ENCODE measurements around the gene ROCK2.
A peak's percentile ranks its signal among the peaks of the same experiment; 100 is the strongest.
"Not testable (repeated sequence)": the region's sequence is repeated elsewhere in the genome, so short reads cannot be mapped to it uniquely, and the experiment has no call there.

ROCK2 gene

DNA sequence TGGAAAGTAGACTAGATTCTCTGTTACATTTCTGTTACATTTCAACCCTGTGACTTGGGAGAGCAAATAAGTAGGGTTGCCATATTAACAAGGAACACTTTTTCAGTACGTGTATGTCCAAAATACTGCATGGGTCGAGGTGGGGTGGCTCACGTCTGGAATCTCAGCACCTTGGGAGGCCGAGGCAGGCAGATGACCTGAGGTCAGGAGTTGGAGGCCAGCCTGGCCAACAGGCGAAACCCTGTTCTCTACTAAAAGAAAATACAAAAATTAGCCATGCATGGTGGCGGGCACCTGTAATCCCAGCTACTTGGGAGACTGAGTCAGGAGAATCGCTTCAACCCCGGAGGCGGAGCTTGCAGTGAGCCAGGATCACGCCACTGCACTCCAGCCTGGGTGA lies 178.0 kb downstream of the ROCK2 start:
- no peak overlapping the region for H3K4me3 ChIP-seq (ENCODE audit: low read depth, low read length)
- DNase-seq (ENCODE audit: low read depth): no peak
- TF ChIP-seq, protein P1, sequence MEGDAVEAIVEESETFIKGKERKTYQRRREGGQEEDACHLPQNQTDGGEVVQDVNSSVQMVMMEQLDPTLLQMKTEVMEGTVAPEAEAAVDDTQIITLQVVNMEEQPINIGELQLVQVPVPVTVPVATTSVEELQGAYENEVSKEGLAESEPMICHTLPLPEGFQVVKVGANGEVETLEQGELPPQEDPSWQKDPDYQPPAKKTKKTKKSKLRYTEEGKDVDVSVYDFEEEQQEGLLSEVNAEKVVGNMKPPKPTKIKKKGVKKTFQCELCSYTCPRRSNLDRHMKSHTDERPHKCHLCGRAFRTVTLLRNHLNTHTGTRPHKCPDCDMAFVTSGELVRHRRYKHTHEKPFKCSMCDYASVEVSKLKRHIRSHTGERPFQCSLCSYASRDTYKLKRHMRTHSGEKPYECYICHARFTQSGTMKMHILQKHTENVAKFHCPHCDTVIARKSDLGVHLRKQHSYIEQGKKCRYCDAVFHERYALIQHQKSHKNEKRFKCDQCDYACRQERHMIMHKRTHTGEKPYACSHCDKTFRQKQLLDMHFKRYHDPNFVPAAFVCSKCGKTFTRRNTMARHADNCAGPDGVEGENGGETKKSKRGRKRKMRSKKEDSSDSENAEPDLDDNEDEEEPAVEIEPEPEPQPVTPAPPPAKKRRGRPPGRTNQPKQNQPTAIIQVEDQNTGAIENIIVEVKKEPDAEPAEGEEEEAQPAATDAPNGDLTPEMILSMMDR (IDR thresholded peaks at IDR 0.05; ENCODE audit: low read depth, low read length, missing control alignments): no peak

DNA sequence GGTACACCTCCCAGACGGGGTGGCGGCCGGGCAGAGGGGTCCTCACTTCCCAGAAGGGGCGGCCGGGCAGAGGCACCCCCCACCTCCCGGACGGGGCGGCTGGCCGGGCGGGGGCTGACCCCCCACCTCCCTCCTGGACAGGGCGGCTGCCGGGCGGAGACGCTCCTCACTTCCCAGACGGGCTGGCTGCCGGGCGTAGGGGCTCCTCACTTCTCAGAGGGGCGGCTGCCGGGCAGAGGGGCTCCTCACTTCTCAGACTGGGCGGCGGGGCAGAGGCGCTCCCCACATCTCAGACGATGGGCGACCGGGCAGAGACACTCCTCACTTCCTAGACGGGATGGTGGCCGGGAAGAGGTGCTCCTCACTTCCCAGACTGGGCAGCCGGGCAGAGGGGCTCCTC lies 179.4 kb downstream of the ROCK2 start:
- DNase-seq (ENCODE audit: low read depth); H3K4me3 ChIP-seq (ENCODE audit: low read depth, low read length): not testable (repeated sequence)

DNA sequence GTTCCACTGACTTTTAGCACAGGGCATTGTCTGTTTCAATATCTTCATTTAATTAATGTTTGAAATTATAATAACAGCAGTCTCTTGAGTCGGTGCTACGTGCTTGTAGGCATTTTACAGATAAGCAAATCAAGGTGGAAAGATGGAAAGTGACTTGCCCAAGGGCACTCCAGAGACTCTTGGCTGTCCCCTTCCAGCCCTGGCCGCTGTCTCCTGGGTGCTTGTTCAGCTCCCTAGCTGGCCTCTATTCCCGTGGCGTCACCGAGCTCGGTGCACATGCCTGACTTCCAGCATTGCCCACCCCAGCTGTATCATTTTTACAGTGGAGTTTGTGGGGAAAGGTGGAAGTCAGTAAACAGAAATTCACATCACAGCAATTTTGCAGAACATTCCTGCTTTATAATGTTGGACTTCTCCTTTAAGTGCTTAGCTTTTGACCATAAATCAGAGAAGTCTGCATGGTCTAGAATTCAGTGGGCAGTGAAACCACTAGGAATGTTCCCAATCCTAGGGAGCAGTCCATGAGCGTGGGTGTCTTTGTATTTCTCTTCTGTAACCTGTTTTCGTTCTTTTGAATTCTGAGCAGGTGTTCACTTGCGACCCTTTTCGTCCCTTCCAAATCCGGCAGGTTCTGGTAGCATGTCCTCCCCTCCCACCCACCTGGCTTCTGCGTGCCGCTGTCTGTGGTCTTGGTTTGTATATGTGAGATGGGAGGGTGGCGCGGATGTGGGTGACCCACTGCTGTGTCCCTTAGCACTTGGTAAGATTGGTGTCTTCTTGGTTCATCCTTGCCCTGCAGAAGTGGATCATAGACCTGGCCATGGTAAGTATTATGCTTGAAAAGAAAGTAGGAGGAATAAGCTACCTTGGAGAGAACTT lies 180.8 kb downstream of the ROCK2 start:
- no peak overlapping the region for H3K4me3 ChIP-seq (ENCODE audit: low read depth, low read length)
- TF ChIP-seq, protein P1 (IDR thresholded peaks at IDR 0.05; ENCODE audit: low read depth, low read length, missing control alignments): no peak
- DNase-seq (ENCODE audit: low read depth): no peak

DNA sequence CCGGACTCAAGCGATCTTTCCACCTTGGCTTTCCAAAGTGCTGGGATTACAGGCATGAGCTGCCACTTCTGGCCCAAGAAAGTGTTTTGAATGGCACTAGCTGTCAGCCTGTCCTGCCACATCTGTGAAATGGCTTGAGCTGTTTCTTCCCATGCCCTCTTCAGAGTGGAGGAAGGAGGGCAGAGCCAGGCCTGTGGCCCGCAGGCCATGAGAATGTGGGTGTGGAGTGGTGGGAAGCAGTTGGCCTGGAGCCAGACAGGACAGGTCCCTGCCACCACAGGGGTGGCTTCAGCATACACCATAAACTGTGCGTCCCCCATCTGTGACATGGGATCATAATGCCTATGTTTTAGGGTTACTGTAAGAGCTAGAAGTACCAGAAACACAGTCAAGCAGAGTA lies 182.7 kb downstream of the ROCK2 start:
- no peak overlapping the region for H3K4me3 ChIP-seq (ENCODE audit: low read depth, low read length)
- TF ChIP-seq, protein P1 (IDR thresholded peaks at IDR 0.05; ENCODE audit: low read depth, low read length, missing control alignments): no peak
- no peak for DNase-seq (ENCODE audit: low read depth)

DNA sequence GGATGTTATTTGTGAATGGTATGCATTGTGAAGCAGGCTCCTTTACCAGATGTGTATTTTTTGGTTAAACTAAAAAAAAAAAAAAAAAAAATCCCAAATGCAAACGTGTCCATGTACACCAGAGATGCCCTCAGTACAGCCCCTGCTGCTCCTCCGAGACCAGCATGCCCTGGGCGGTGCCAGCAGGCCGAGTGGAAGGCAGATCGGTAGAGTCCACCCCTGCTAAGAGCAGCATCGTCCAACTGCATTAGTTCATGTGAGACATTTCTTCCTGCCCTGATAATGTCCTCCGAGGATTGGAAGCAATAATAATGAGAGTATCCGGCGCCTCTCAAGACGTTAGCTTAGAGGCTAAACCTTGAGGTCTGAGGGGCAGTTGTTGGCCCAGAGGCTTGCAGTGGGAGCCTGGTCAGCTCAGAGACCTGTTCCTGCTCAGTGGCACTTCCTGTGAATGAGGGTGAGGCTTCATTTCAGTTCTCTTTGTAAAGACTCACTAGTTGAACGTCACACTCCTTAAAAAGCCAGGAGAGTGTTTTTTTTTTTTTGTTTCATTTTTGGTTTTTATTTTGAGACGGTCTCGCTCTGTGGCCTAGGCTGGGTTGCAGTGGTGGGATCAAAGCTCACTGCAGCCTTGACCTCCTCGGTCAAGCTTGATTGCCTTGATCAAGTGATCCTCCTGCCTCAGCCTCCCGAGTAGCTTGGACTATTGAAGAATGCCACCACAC lies 183.5 kb downstream of the ROCK2 start:
- peak; percentile 22 for DNase-seq (ENCODE audit: low read depth)
- TF ChIP-seq, protein P1 (IDR thresholded peaks at IDR 0.05; ENCODE audit: low read depth, low read length, missing control alignments): no peak
- no peak overlapping the region for H3K4me3 ChIP-seq (ENCODE audit: low read depth, low read length)

DNA sequence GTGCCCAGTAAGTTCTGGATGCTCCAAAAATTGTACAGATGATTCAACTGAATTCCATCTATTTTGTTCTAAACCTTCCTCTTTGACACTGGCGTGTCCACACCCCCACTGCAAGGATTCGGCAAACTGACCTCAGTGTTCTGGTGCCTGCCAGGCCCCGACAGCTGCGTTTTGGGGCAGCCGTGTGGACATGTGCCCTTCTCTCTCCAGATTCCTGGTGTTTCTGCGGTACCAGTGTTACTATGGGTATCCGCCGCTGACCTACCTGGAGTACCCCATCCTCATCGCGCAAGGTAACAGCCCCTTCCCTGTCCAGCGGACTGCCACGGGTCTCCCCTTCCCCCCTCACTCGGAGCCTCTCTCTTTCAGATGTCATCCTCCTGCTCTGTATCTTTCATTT lies 184.2 kb downstream of the ROCK2 start:
- DNase-seq (ENCODE audit: low read depth): no peak
- H3K4me3 ChIP-seq (ENCODE audit: low read depth, low read length): no peak overlapping the region
- TF ChIP-seq, protein P1 (IDR thresholded peaks at IDR 0.05; ENCODE audit: low read depth, low read length, missing control alignments): no peak

DNA sequence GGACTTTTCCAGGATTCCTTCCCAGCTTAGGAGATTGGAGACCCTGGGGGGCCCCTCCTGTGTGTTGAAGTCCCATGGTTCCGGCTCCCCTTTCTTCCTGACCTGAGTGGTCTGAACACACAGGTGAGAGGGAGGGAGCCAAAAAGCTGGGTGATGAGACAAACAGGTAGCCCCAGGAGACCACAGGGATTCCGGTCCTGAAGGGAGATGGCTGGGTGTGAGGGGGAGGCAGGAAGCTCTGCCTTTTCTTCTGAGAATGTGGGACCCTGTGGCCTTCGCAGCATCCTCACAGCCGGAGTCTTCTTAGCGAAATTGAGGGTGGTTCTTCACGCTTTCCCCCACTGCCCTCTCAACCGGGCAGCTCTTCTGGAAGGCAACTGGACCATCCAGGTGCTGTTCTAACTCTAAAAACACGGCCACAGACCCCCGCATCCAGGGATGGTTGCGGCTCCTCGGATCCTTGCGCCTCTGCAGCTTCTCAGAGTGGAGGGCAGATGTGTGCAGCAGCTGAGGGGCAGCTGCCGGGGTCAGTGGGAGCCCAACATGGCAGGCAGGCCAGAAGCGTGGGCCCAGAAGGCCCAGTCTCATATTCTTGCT lies 184.8 kb downstream of the ROCK2 start:
- no peak overlapping the region for H3K4me3 ChIP-seq (ENCODE audit: low read depth, low read length)
- no peak for DNase-seq (ENCODE audit: low read depth)
- TF ChIP-seq, protein P1 (IDR thresholded peaks at IDR 0.05; ENCODE audit: low read depth, low read length, missing control alignments): no peak

Measured in GM12864 (cell line).